Esophagus squamous epithelium (tissue), 5 donors: ENCODE results near the gene OR2G3. TPM values are rescaled to one million over a fixed set of nuclear protein-coding genes. Genes with fewer than 3 reads are reported as not detected.

Experiments
- DNase-seq: peaks from one replicate; lab custom pipeline; 2025; lab: John Stamatoyannopoulos, UW
- H3K27ac ChIP-seq, 4 donors: fragments of 200-600 bp; sonication (generic); one replicate each; pipeline ENCODE4 v1.5.1; 2016 to 2019; ENCODE audit warnings: mild to moderate bottlenecking in 1 of 4
- H3K27me3 ChIP-seq, 4 donors: fragments of 200-600 bp; sonication (generic); 1 replicate in 3 of 4; 2 replicates in 1 of 4; pipeline versions ENCODE4 v1.5.1 to v1.6.0; 2017 to 2021; ENCODE audit warnings: antibody characterized with exemption in 1 of 4
- H3K36me3 ChIP-seq, 3 donors: fragments of 200-600 bp; sonication (generic); one replicate each; pipeline ENCODE4 v1.5.1; 2016 to 2019
- H3K4me1 ChIP-seq, 3 donors: fragments of 200-600 bp; sonication (generic); one replicate each; pipeline ENCODE4 v1.5.1; 2017 to 2019
- H3K4me3 ChIP-seq, 4 donors: fragments of 200-600 bp; sonication (generic); 1 replicate in 3 of 4; 2 replicates in 1 of 4; pipeline ENCODE4 v1.5.1; 2016 to 2019; ENCODE audit warnings: mild to moderate bottlenecking in 2 of 4, moderate library complexity in 1 of 4
- H3K9me3 ChIP-seq, 3 donors: fragments of 200-600 bp; sonication (generic); one replicate each; pipeline ENCODE4 v1.5.1; 2016 to 2019
- POLR2A ChIP-seq, 4 donors: fragments of 450-650 bp; IDR thresholded peaks; one replicate each; pipeline ENCODE4 v1.6.1; 2017; ENCODE audit warnings: antibody characterized with exemption in 4 of 4, mild to moderate bottlenecking in 4 of 4, moderate library complexity in 3 of 4
- WGBS, 2 donors: methylation state at CpG; one replicate each; pipeline ENCODE4 v1.1.5; 2018; 5-methylcytosine and 5-hydroxymethylcytosine counted together
- intact Hi-C: fragments of 100-400 bp; cut with DNase I; formaldehyde crosslinking; loops from one replicate; pipeline ENCODE4 v1.15.0; 2022
- total RNA-seq, 4 donors: library from RNA; depleted of rRNA; stranded (reverse); fragments of >200 nt; gene quantifications; one replicate each; pipeline ENCODE4 v1.1.0, GENCODE V29; 2016
- TF ChIP-seq, protein P1 (sequence below), 6 experiments: fragments of 450-650 bp in 4 of 6; fragments of 200-600 bp in 2 of 6; sonication (generic) in 2 of 6; IDR thresholded peaks; one replicate each; pipeline ENCODE4 v1.5.1; 2016 to 2019; ENCODE audit warnings: antibody characterized with exemption in 6 of 6, mild to moderate bottlenecking in 4 of 6, moderate library complexity in 4 of 6
- donor health status: DM: yes; HTN: yes; CAD: no.

OR2G3 gene
- total RNA-seq, 4 donors from 2014 or later, result not detected

DNA sequence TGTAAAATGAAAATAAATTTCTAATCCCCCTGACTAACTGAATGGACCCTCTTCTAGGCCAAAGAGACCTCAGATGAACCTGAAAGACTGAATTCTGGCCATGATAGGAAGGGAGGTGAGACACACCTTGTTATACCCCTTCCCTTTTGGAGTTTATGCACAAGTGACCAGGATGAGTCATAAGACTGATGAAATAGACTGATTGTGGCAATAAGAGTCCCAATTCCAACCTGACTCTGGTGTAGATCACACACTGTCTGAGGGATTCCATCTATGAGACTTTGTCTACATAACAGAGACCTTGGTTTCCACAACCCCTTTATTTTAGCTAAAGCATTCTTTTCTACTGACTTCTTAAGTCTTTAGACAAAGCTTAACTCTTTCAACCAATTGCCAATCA, 30.7 kb upstream of the OR2G3 start:
- Histone ChIP-seq H3K4me3 (no peak overlapping the region), H3K4me1 (no peaks in the 10 kb centered on the region), H3K9me3 (no peaks in the 10 kb centered on the region), H3K36me3 (no peaks in the 10 kb centered on the region), H3K27me3 (no peaks in the 10 kb centered on the region), H3K27ac (no peak overlapping the region)
- intact Hi-C loops, result no loop called here
- no peak for TF ChIP-seq POLR2A (IDR thresholded peaks at IDR 0.05)
- no peak for DNase-seq

DNA sequence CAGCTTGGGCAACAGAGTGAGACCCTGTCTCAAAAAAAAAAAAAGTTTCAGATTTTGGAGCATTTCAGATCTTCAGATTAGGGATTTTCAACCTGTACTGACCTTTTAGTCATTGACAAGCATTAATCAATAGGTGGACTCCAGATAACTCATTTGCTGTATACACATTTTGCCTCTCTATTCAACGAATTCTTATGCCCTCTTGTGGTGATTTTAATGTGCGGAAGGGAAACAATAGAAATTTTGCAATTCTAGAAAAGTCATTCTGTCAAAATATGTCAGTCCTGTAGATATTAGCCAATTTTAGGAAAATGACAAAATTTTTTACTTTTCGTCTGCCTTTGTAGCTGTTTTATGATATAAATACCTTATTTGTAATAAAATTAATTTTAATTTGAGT, 28.9 kb upstream of the OR2G3 start:
- intact Hi-C loops, result no loop called here
- H3K27ac ChIP-seq, result no peak overlapping the region
- TF ChIP-seq POLR2A (IDR thresholded peaks at IDR 0.05), result no peak
- TF ChIP-seq, protein P1, sequence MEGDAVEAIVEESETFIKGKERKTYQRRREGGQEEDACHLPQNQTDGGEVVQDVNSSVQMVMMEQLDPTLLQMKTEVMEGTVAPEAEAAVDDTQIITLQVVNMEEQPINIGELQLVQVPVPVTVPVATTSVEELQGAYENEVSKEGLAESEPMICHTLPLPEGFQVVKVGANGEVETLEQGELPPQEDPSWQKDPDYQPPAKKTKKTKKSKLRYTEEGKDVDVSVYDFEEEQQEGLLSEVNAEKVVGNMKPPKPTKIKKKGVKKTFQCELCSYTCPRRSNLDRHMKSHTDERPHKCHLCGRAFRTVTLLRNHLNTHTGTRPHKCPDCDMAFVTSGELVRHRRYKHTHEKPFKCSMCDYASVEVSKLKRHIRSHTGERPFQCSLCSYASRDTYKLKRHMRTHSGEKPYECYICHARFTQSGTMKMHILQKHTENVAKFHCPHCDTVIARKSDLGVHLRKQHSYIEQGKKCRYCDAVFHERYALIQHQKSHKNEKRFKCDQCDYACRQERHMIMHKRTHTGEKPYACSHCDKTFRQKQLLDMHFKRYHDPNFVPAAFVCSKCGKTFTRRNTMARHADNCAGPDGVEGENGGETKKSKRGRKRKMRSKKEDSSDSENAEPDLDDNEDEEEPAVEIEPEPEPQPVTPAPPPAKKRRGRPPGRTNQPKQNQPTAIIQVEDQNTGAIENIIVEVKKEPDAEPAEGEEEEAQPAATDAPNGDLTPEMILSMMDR (IDR thresholded peaks at IDR 0.05), result peak in 3 of 6 experiments; percentile 8 to 27 (median 17)
- H3K4me1 ChIP-seq, result no peaks in the 10 kb centered on the region
- no peak overlapping the region for H3K4me3 ChIP-seq
- no peaks in the 10 kb centered on the region for H3K27me3 ChIP-seq
- no peak for DNase-seq
- WGBS, 2 donors, result 30 to 37% methylated on average over 3 of the region's 3 CpGs
- no peaks in the 10 kb centered on the region for H3K36me3 ChIP-seq
- no peaks in the 10 kb centered on the region for H3K9me3 ChIP-seq

DNA sequence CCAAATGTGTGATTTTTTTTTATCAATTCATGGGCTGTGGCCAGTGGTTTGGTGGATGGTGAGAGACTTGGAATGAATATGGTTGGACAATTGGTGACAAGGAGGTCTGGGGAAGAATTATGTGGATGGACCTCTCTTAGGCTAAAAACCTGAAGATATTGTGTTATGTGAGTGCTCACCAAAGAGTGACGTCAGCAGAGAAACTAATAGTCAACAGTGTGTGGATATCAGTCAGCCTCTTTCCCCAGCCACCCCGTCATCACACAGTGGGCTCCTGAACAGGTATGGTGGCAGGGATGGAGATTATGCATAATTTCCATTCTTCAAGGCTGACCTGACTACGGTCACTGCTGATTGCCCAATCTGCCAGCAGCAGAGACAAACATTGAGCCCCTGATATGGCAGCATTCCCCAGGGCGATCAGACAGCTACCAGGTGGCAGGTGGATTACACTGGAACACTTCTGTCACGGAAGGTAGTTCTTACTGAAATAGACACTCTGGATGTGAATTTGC, 26.4 kb upstream of the OR2G3 start:
- 70 to 88% methylated on average over 3 to 5 of the region's 5 CpGs for WGBS, 2 donors

DNA sequence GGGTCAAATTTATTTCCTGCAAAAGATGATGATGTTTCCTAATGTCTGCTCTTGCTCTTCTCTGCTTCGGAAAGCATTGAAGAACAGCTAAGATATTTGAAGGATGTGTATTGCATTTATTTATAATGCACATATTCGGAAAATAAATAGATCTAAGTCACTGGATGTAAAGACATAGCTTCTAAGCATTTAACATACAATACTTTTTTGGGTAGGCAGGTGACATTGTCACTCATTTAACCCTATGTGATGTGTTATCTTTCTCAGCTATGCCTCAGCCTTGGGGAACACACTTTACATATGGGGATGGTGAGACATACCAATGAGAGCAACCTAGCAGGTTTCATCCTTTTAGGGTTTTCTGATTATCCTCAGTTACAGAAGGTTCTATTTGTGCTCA, 17.3 kb upstream of the OR2G3 start, which contains the start of gene OR2G2:
Gene OR2G2, plus strand, starts transcription at position 301 of the 400 bp plus-strand sequence. Its CDS starts 0 bp downstream, at position 301.
- H3K27me3 ChIP-seq, result no peaks in the 10 kb centered on the region
- no peaks in the 10 kb centered on the region for H3K36me3 ChIP-seq
- no peak within 1 kb of the TSS for H3K27ac ChIP-seq
- H3K4me3 ChIP-seq, result no peak within 1 kb of the TSS
- intact Hi-C loops, result no loop called here
- H3K9me3 ChIP-seq, result peaks cover 0 to 4% (median 0%) of the 10 kb centered on the region in 3 donors
- 74 to 76% methylated on average over 2 of the region's 2 CpGs for WGBS, 2 donors
- no peaks in the 10 kb centered on the region for H3K4me1 ChIP-seq
- TF ChIP-seq POLR2A (IDR thresholded peaks at IDR 0.05), result no peak
- TF ChIP-seq, protein P1 (IDR thresholded peaks at IDR 0.05), result no peak
- no peak for DNase-seq

More for the DNA sequence above, 26.4 kb upstream of the OR2G3 start:
- DNase-seq, result no peak
- Histone ChIP-seq H3K4me1 (no peaks in the 10 kb centered on the region), H3K4me3 (no peak overlapping the region), H3K27ac (no peak overlapping the region), H3K9me3 (no peaks in the 10 kb centered on the region), H3K36me3 (no peaks in the 10 kb centered on the region), H3K27me3 (no peaks in the 10 kb centered on the region)
- TF ChIP-seq POLR2A (IDR thresholded peaks at IDR 0.05), result no peak
- TF ChIP-seq, protein P1 (IDR thresholded peaks at IDR 0.05), result no peak
- intact Hi-C loops, result no loop called here

DNA sequence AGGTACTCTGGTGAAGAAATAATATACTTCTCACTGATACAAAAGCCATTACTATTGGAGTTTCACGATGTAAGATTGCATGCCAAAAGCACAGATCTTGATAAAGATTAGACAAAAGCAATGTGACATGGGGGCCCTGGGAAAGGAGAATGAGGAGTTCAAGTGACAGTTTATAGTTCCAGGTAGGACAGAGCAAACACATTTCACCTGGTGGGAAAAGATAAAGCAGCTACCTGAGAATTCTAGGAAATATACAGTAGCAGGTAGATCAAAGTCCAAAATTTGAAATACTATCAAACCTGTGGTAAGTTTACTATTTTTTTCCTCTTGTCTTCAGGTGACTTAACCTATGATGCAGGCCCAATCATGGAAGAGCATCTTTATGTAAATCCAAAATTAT, 8.0 kb downstream of the OR2G3 start:
- TF ChIP-seq, protein P1 (IDR thresholded peaks at IDR 0.05), result no peak
- TF ChIP-seq POLR2A (IDR thresholded peaks at IDR 0.05), result no peak
- intact Hi-C loops, result no loop called here
- 33 to 50% methylated on average over 1 of the region's 1 CpG for WGBS, 2 donors
- no peaks in the 10 kb centered on the region for H3K36me3 ChIP-seq
- no peak overlapping the region for H3K4me3 ChIP-seq
- no peak overlapping the region for H3K27ac ChIP-seq
- no peaks in the 10 kb centered on the region for H3K4me1 ChIP-seq
- H3K9me3 ChIP-seq, result no peaks in the 10 kb centered on the region
- DNase-seq, result no peak
- H3K27me3 ChIP-seq, result no peaks in the 10 kb centered on the region

DNA sequence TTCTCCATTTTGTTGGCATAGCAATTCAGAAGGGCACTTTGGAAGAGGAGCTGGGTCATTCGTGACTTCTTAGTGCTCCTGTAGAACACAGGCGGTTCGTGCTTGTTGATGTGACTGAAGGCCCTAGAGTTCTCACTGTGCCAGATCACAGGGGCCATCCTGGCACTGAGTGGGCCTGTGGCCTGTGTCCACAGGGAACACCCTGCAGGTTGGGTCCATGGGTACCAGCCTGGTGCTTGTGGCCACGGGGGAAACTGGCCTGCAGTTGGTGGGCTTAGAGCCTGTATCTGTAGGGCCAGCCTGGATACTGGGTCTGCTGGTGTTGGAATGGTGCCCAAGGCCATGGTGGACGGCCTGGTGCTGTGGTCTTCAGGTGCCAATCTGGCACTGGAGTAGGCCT, 9.2 kb downstream of the OR2G3 start:
- Histone ChIP-seq H3K9me3 (no peaks in the 10 kb centered on the region), H3K4me3 (no peak overlapping the region), H3K36me3 (no peaks in the 10 kb centered on the region), H3K27me3 (no peaks in the 10 kb centered on the region), H3K27ac (no peak overlapping the region), H3K4me1 (no peaks in the 10 kb centered on the region)
- no peak for DNase-seq
- intact Hi-C loops, result no loop called here
- 78 to 90% methylated on average over 3 to 4 of the region's 5 CpGs for WGBS, 2 donors
- TF ChIP-seq, protein P1 (IDR thresholded peaks at IDR 0.05), result no peak
- TF ChIP-seq POLR2A (IDR thresholded peaks at IDR 0.05), result no peak
